ENCODE data around the gene HAND2.

Gene HAND2

GRCh38 chr4:173516621-173517524 lies 13.2 kb downstream of the HAND2 start:
- peaks cover 100% of the 10 kb centered on the region for H3K27me3 ChIP-seq (ENCODE audit: insufficient read depth, low read length)
- H3K9me3 ChIP-seq (ENCODE audit: insufficient read depth, low read depth, low read length) = peaks cover 6% of the 10 kb centered on the region; the same call in 1 of the 2 replicates
- H3K27ac ChIP-seq (ENCODE audit: low read length) = no peak overlapping the region
- peaks cover 12% of the 10 kb centered on the region; the same call in 1 of the 2 replicates for H3K4me1 ChIP-seq (ENCODE audit: insufficient read depth, low read length)
- no peak overlapping the region for H3K9ac ChIP-seq (ENCODE audit: low read depth, low read length)
- H3K36me3 ChIP-seq (ENCODE audit: insufficient read depth, low read depth, low read length) = no peaks in the 10 kb centered on the region
- peak overlapping the region; percentile 47; the same call in 1 of the 2 replicates for H3K4me3 ChIP-seq (ENCODE audit: low read length)

- Histone ChIP-seq H3K4me3 (ENCODE audit: low read length) (no peak overlapping the region), H3K9me3 (ENCODE audit: insufficient read depth, low read depth, low read length) (peaks cover 4% of the 10 kb centered on the region; the same call in 1 of the 2 replicates), H3K27me3 (ENCODE audit: insufficient read depth, low read length) (peaks cover 100% of the 10 kb centered on the region), H3K4me1 (ENCODE audit: insufficient read depth, low read length) (peaks cover 12% of the 10 kb centered on the region; the same call in 1 of the 2 replicates), H3K9ac (ENCODE audit: low read depth, low read length) (no peak overlapping the region), H3K27ac (ENCODE audit: low read length) (no peak overlapping the region), H3K36me3 (ENCODE audit: insufficient read depth, low read depth, low read length) (no peaks in the 10 kb centered on the region)
Measured at GRCh38 chr4:173515458-173515857, 14.6 kb downstream of the HAND2 start.

DNA sequence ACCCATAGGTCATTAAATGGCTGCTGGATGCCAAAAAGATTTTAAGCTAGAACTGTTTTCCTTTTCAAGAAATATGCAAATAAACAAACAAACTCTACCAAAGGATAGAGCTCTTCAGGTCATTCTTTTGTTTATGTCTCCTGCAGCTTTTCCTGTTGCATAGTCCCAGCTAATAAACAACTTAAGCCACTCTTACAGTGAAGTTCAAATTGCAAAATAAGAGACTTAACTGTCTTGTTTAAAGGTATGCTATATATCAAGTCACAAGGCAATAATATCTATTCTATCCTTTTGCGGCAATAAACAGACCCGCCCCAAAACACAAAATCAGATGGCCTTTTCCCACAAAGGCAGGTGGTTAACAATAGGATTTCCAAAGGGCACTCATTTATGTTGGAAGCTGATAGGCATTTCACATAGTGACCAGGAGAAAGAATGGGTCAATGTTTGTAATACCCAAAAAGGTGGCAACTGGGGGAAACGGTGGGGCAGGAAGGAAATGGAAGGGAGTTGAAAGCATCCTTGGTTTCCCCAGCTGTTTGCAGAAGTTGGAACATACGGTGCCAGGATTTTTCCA lies 15.3 kb downstream of the HAND2 start:
- Histone ChIP-seq H3K27me3 (ENCODE audit: insufficient read depth, low read length) (peaks cover 100% of the 10 kb centered on the region), H3K9me3 (ENCODE audit: insufficient read depth, low read depth, low read length) (peaks cover 4% of the 10 kb centered on the region; the same call in 1 of the 2 replicates)

GRCh38 chr4:173513651-173514050 lies 16.4 kb downstream of the HAND2 start:
- H3K9me3 ChIP-seq (ENCODE audit: insufficient read depth, low read depth, low read length) = peaks cover 4% of the 10 kb centered on the region; the same call in 1 of the 2 replicates
- H3K4me3 ChIP-seq (ENCODE audit: low read length) = no peak overlapping the region
- H3K27ac ChIP-seq (ENCODE audit: low read length) = no peak overlapping the region
- H3K27me3 ChIP-seq (ENCODE audit: insufficient read depth, low read length) = peaks cover 100% of the 10 kb centered on the region
- H3K4me1 ChIP-seq (ENCODE audit: insufficient read depth, low read length) = peaks cover 17% of the 10 kb centered on the region; the same call in 1 of the 2 replicates
- no peaks in the 10 kb centered on the region for H3K36me3 ChIP-seq (ENCODE audit: insufficient read depth, low read depth, low read length)
- no peak overlapping the region for H3K9ac ChIP-seq (ENCODE audit: low read depth, low read length)

More for the DNA sequence above, 15.3 kb downstream of the HAND2 start:
- Histone ChIP-seq H3K4me3 (ENCODE audit: low read length) (no peak overlapping the region), H3K36me3 (ENCODE audit: insufficient read depth, low read depth, low read length) (no peaks in the 10 kb centered on the region), H3K27ac (ENCODE audit: low read length) (no peak overlapping the region), H3K9ac (ENCODE audit: low read depth, low read length) (no peak overlapping the region), H3K4me1 (ENCODE audit: insufficient read depth, low read length) (peaks cover 15% of the 10 kb centered on the region; the same call in 1 of the 2 replicates)

DNA sequence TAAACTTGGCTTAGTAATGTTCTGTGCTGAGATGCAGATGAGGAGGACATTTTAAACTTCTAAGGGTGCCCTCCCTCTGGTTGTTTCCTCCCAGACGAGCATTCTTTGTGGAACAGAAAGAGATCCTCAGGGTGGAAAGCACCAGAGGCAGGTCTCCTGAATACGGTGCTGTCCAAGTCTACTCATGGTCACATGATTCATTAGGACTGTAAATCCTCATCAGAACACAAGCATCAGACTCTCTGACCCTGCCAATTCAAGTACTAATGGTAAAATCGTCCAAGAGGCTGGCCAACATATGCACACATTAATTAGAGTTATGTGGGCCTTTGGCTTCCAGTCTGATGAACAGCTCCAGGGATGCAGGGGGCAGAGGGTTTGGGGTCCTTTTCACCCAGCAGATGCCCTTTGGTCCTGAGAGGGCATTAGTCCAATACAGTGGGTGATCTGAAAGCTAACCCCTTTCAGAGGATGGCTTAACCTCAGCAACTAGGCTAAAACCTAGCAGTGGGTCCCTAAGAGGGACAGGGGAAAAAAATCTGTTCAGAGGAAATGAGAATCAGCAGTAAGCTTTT lies 18.2 kb downstream of the HAND2 start:
- Histone ChIP-seq H3K4me1 (ENCODE audit: insufficient read depth, low read length) (peaks cover 4% of the 10 kb centered on the region; the same call in 1 of the 2 replicates), H3K27ac (ENCODE audit: low read length) (no peak overlapping the region), H3K4me3 (ENCODE audit: low read length) (no peak overlapping the region), H3K36me3 (ENCODE audit: insufficient read depth, low read depth, low read length) (no peaks in the 10 kb centered on the region), H3K27me3 (ENCODE audit: insufficient read depth, low read length) (peaks cover 100% of the 10 kb centered on the region), H3K9ac (ENCODE audit: low read depth, low read length) (no peak overlapping the region), H3K9me3 (ENCODE audit: insufficient read depth, low read depth, low read length) (peaks cover 4% of the 10 kb centered on the region; the same call in 1 of the 2 replicates)

DNA sequence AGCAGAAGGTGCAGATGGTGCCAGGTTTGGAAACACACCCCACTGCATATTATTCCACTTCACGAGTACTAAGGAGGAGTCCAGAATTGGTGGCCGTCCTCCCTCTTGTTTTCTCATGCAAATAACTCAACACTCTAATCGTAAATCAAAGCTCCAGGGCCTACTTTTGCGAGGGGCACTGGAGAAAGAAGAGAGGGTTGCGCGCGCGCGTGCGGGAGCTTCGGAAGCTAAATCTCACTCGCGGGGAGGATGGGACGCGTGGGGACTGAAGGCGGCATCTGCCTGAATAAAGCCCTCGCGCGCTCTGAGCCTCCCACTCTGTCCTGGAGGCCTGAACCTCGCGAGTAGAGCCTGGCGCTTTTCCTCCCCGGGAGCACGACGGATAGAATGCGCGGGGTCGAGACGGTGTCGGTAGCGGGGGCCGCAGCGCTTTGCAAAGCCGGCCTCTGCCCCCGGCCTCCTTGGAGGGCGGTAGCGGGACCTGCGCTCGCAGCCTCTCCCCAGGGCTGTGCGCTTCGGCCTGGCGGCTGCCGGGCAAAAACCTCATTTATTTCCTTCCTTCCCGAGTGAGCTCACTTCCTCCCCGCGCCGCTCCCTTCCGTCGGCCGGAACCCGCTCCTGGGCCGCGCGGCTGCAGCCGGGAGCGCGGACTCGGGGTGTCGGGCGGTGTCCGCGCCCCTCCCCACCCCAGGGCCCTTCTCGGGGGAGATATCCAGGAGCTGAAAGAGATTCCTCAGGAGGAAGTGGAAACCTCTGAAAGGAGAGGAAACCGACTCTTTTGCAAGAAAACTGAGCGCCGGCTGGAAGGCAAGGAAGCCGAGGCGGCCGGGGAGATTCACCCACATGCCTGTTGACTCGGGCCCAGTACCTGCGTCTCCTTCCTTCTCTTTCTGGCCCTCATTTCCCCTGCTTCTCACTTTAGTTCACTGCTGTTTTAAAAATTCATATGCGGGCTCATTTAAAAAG lies 20.7 kb downstream of the HAND2 start:
- peak overlapping the region; percentile 52 for H3K4me3 ChIP-seq (ENCODE audit: low read length)
- H3K27me3 ChIP-seq (ENCODE audit: insufficient read depth, low read length) = peaks cover 100% of the 10 kb centered on the region
- no peaks in the 10 kb centered on the region for H3K36me3 ChIP-seq (ENCODE audit: insufficient read depth, low read depth, low read length)

GRCh38 chr4:173508386-173509035 lies 21.5 kb downstream of the HAND2 start:
- 0 out of 2 replicates have a peak overlapping the region, but pooled peaks have one; percentile 52 for H3K4me3 ChIP-seq (ENCODE audit: low read length)
- no peak overlapping the region for H3K27ac ChIP-seq (ENCODE audit: low read length)
- H3K4me1 ChIP-seq (ENCODE audit: insufficient read depth, low read length) = peaks cover 4% of the 10 kb centered on the region; the same call in 1 of the 2 replicates

More for the DNA sequence above, 20.7 kb downstream of the HAND2 start:
- H3K4me1 ChIP-seq (ENCODE audit: insufficient read depth, low read length) = peaks cover 4% of the 10 kb centered on the region; the same call in 1 of the 2 replicates
- peaks cover 4% of the 10 kb centered on the region; the same call in 1 of the 2 replicates for H3K9me3 ChIP-seq (ENCODE audit: insufficient read depth, low read depth, low read length)
- H3K9ac ChIP-seq (ENCODE audit: low read depth, low read length) = no peak overlapping the region
- no peak overlapping the region for H3K27ac ChIP-seq (ENCODE audit: low read length)

DNA sequence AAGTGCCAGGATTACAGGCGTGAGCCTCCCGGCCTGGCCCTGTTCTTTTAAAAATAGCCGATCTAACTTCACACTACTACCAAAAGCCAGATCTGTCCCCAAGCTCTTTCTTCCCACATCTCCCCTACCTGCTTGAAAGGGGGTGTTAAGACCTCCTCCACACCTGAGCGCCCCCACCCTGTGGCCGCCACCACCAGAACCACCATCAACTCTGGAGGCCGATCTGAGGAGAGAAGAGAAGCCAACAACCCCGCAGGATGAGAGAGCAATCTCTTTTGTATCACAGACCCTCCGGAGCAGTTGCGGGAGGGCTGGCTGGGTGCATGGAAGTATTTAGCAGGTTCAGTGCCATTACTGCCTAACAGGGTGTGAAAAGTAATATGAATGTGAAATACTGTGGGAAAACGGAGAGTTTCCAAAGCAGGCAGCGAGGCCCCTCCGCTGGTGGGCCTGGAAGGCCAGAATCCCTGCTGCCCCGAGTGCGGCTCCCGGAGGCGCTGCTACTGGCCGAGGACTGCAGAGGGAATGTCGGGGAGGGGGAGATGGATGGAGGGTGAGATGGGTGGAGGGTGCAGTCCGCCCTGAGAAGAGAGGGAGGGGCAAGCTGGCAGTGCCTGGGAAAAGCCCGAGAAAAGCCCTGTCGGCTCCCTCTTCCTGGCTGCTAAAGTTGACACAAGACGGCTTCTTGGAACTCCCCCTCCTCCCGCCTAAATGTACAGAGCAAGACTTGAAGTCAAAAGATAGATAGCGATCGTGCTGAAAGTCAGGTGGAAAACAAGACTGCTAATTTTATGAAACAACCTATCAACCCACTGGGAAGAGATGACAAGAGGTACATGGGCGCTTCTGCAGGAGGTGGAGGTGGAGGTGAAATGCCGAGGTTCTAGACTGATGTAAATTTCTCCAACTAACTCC lies 22.3 kb downstream of the HAND2 start:
- peaks cover 4% of the 10 kb centered on the region; the same call in 1 of the 2 replicates for H3K9me3 ChIP-seq (ENCODE audit: insufficient read depth, low read depth, low read length)
- H3K36me3 ChIP-seq (ENCODE audit: insufficient read depth, low read depth, low read length) = no peaks in the 10 kb centered on the region
- peaks cover 100% of the 10 kb centered on the region for H3K27me3 ChIP-seq (ENCODE audit: insufficient read depth, low read length)
- H3K4me3 ChIP-seq (ENCODE audit: low read length) = no peak overlapping the region
- H3K9ac ChIP-seq (ENCODE audit: low read depth, low read length) = no peak overlapping the region
- no peak overlapping the region for H3K27ac ChIP-seq (ENCODE audit: low read length)
- H3K4me1 ChIP-seq (ENCODE audit: insufficient read depth, low read length) = peaks cover 4% of the 10 kb centered on the region; the same call in 1 of the 2 replicates

More at GRCh38 chr4:173508386-173509035, 21.5 kb downstream of the HAND2 start:
- peaks cover 4% of the 10 kb centered on the region; the same call in 1 of the 2 replicates for H3K9me3 ChIP-seq (ENCODE audit: insufficient read depth, low read depth, low read length)
- H3K9ac ChIP-seq (ENCODE audit: low read depth, low read length) = no peak overlapping the region
- H3K27me3 ChIP-seq (ENCODE audit: insufficient read depth, low read length) = peaks cover 100% of the 10 kb centered on the region
- H3K36me3 ChIP-seq (ENCODE audit: insufficient read depth, low read depth, low read length) = no peaks in the 10 kb centered on the region

GRCh38 chr4:173506597-173507211 lies 23.3 kb downstream of the HAND2 start:
- peak overlapping the region; percentile 42; the same call in 1 of the 2 replicates for H3K4me3 ChIP-seq (ENCODE audit: low read length)
- H3K27ac ChIP-seq (ENCODE audit: low read length) = no peak overlapping the region
- no peak overlapping the region for H3K9ac ChIP-seq (ENCODE audit: low read depth, low read length)
- H3K9me3 ChIP-seq (ENCODE audit: insufficient read depth, low read depth, low read length) = no peaks in the 10 kb centered on the region
- H3K4me1 ChIP-seq (ENCODE audit: insufficient read depth, low read length) = peaks cover 4% of the 10 kb centered on the region; the same call in 1 of the 2 replicates
- H3K27me3 ChIP-seq (ENCODE audit: insufficient read depth, low read length) = peaks cover 100% of the 10 kb centered on the region
- H3K36me3 ChIP-seq (ENCODE audit: insufficient read depth, low read depth, low read length) = no peaks in the 10 kb centered on the region

All from iPS-20b (cell line).